Measurements from ENCODE around the gene ARMC6. TPM values are rescaled to one million over a fixed set of nuclear protein-coding genes. Genes with fewer than 3 reads are reported as not detected.

Gene ARMC6
- total and polyA plus RNA-seq, 2 experiments from 2014 or later = 40.9 to 112 TPM

DNA sequence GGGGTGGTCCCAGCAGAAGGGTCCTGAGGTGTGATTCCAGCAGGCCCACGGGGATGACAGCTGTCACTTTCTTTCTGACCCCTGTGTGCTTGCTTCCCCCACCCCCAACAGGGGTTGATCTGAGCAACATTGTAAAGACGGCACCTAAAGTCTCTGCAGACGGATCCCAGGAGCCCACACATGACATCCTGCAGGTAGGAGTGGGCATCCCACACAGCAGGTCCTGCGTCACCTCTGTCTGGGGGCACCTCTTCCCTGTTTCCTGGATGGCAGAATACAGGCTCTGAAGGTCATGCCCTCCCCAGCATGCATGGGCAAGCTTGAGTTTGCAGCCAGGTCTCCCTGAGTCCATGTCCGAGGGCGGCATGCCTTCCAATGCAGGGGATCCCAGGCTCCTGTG lies 10.5 kb downstream of the ARMC6 start:
- H3K27ac Mint-ChIP-seq = no peak overlapping the region
- H3K4me2 ChIP-seq = no peak overlapping the region

More for the DNA sequence above, 10.5 kb downstream of the ARMC6 start:
- no peak overlapping the region for H3K4me3 Mint-ChIP-seq
- Histone ChIP-seq H4K20me1 (replicated peaks; ENCODE audit: insufficient read depth) (peaks cover 41% of the 10 kb centered on the region), H3K4me3 (no peak overlapping the region), H3K27ac (ENCODE audit: low read depth) (no peak overlapping the region), H3K9me2 (ENCODE audit: insufficient read depth) (no peaks in the 10 kb centered on the region), H3K79me2 (replicated peaks; ENCODE audit: insufficient read depth) (peaks cover 35% of the 10 kb centered on the region), H3K27me3 (ENCODE audit: insufficient read depth) (no peaks in the 10 kb centered on the region), H2AFZ (no peak overlapping the region), H3K4me1 (ENCODE audit: insufficient read depth) (no peaks in the 10 kb centered on the region), H3F3A (replicated peaks; ENCODE audit: low read depth) (no peaks in the 10 kb centered on the region), H3K36me3 (ENCODE audit: insufficient read depth) (peaks cover 15% of the 10 kb centered on the region)
- no peak for ATAC-seq
- H3K9me3 Mint-ChIP-seq = peaks cover 4% of the 10 kb centered on the region; the same call in 2 of the 3 replicates
- TF ChIP-seq ZNF114 (CRISPR knock-in tag; IDR thresholded peaks at IDR 0.05) = no peak
- no peak for TF ChIP-seq NANOG (IDR thresholded peaks at IDR 0.05; ENCODE audit: borderline replicate concordance)
- TF ChIP-seq, protein P1, sequence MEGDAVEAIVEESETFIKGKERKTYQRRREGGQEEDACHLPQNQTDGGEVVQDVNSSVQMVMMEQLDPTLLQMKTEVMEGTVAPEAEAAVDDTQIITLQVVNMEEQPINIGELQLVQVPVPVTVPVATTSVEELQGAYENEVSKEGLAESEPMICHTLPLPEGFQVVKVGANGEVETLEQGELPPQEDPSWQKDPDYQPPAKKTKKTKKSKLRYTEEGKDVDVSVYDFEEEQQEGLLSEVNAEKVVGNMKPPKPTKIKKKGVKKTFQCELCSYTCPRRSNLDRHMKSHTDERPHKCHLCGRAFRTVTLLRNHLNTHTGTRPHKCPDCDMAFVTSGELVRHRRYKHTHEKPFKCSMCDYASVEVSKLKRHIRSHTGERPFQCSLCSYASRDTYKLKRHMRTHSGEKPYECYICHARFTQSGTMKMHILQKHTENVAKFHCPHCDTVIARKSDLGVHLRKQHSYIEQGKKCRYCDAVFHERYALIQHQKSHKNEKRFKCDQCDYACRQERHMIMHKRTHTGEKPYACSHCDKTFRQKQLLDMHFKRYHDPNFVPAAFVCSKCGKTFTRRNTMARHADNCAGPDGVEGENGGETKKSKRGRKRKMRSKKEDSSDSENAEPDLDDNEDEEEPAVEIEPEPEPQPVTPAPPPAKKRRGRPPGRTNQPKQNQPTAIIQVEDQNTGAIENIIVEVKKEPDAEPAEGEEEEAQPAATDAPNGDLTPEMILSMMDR (conservative IDR thresholded peaks at IDR 0.05; ENCODE audit: low read depth in 2 of 2) = no peak
- TF ChIP-seq CREB1 (CRISPR knock-in tag; IDR thresholded peaks at IDR 0.05; ENCODE audit: low read depth) = no peak
- TF ChIP-seq STAT1 (IDR thresholded peaks at IDR 0.05; ENCODE audit: unreplicated experiment) = no peak
- TF ChIP-seq POLR2AphosphoS5 (IDR thresholded peaks at IDR 0.05; ENCODE audit: low read depth) = no peak
- TF ChIP-seq, protein P2, sequence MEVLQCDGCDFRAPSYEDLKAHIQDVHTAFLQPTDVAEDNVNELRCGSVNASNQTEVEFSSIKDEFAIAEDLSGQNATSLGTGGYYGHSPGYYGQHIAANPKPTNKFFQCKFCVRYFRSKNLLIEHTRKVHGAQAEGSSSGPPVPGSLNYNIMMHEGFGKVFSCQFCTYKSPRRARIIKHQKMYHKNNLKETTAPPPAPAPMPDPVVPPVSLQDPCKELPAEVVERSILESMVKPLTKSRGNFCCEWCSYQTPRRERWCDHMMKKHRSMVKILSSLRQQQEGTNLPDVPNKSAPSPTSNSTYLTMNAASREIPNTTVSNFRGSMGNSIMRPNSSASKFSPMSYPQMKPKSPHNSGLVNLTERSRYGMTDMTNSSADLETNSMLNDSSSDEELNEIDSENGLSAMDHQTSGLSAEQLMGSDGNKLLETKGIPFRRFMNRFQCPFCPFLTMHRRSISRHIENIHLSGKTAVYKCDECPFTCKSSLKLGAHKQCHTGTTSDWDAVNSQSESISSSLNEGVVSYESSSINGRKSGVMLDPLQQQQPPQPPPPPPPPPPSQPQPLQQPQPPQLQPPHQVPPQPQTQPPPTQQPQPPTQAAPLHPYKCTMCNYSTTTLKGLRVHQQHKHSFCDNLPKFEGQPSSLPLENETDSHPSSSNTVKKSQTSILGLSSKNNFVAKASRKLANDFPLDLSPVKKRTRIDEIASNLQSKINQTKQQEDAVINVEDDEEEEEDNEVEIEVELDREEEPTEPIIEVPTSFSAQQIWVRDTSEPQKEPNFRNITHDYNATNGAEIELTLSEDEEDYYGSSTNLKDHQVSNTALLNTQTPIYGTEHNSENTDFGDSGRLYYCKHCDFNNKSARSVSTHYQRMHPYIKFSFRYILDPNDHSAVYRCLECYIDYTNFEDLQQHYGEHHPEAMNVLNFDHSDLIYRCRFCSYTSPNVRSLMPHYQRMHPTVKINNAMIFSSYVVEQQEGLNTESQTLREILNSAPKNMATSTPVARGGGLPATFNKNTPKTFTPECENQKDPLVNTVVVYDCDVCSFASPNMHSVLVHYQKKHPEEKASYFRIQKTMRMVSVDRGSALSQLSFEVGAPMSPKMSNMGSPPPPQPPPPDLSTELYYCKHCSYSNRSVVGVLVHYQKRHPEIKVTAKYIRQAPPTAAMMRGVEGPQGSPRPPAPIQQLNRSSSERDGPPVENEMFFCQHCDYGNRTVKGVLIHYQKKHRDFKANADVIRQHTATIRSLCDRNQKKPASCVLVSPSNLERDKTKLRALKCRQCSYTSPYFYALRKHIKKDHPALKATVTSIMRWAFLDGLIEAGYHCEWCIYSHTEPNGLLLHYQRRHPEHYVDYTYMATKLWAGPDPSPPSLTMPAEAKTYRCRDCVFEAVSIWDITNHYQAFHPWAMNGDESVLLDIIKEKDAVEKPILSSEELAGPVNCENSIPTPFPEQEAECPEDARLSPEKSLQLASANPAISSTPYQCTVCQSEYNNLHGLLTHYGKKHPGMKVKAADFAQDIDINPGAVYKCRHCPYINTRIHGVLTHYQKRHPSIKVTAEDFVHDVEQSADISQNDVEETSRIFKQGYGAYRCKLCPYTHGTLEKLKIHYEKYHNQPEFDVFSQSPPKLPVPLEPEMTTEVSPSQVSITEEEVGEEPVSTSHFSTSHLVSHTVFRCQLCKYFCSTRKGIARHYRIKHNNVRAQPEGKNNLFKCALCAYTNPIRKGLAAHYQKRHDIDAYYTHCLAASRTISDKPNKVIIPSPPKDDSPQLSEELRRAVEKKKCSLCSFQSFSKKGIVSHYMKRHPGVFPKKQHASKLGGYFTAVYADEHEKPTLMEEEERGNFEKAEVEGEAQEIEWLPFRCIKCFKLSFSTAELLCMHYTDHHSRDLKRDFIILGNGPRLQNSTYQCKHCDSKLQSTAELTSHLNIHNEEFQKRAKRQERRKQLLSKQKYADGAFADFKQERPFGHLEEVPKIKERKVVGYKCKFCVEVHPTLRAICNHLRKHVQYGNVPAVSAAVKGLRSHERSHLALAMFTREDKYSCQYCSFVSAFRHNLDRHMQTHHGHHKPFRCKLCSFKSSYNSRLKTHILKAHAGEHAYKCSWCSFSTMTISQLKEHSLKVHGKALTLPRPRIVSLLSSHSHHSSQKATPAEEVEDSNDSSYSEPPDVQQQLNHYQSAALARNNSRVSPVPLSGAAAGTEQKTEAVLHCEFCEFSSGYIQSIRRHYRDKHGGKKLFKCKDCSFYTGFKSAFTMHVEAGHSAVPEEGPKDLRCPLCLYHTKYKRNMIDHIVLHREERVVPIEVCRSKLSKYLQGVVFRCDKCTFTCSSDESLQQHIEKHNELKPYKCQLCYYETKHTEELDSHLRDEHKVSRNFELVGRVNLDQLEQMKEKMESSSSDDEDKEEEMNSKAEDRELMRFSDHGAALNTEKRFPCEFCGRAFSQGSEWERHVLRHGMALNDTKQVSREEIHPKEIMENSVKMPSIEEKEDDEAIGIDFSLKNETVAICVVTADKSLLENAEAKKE (CRISPR knock-in tag; IDR thresholded peaks at IDR 0.05) = no peak
- TF ChIP-seq EZH2 (IDR thresholded peaks at IDR 0.05; ENCODE audit: low read depth, unreplicated experiment) = no peak
- TF ChIP-seq, protein P3, sequence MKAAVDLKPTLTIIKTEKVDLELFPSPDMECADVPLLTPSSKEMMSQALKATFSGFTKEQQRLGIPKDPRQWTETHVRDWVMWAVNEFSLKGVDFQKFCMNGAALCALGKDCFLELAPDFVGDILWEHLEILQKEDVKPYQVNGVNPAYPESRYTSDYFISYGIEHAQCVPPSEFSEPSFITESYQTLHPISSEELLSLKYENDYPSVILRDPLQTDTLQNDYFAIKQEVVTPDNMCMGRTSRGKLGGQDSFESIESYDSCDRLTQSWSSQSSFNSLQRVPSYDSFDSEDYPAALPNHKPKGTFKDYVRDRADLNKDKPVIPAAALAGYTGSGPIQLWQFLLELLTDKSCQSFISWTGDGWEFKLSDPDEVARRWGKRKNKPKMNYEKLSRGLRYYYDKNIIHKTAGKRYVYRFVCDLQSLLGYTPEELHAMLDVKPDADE (IDR thresholded peaks at IDR 0.05) = no peak
- TF ChIP-seq, protein P4, sequence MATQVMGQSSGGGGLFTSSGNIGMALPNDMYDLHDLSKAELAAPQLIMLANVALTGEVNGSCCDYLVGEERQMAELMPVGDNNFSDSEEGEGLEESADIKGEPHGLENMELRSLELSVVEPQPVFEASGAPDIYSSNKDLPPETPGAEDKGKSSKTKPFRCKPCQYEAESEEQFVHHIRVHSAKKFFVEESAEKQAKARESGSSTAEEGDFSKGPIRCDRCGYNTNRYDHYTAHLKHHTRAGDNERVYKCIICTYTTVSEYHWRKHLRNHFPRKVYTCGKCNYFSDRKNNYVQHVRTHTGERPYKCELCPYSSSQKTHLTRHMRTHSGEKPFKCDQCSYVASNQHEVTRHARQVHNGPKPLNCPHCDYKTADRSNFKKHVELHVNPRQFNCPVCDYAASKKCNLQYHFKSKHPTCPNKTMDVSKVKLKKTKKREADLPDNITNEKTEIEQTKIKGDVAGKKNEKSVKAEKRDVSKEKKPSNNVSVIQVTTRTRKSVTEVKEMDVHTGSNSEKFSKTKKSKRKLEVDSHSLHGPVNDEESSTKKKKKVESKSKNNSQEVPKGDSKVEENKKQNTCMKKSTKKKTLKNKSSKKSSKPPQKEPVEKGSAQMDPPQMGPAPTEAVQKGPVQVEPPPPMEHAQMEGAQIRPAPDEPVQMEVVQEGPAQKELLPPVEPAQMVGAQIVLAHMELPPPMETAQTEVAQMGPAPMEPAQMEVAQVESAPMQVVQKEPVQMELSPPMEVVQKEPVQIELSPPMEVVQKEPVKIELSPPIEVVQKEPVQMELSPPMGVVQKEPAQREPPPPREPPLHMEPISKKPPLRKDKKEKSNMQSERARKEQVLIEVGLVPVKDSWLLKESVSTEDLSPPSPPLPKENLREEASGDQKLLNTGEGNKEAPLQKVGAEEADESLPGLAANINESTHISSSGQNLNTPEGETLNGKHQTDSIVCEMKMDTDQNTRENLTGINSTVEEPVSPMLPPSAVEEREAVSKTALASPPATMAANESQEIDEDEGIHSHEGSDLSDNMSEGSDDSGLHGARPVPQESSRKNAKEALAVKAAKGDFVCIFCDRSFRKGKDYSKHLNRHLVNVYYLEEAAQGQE (IDR thresholded peaks at IDR 0.05; ENCODE audit: unreplicated experiment) = no peak
- TF ChIP-seq JUNB (IDR thresholded peaks at IDR 0.05; ENCODE audit: unreplicated experiment) = no peak
- TF ChIP-seq EZH2phosphoT487 (IDR thresholded peaks at IDR 0.05; ENCODE audit: unreplicated experiment) = no peak
- peaks cover 51% of the 10 kb centered on the region for H3K36me3 Mint-ChIP-seq (ENCODE audit: low read depth)
- H3K27me3 Mint-ChIP-seq (ENCODE audit: insufficient read depth, low read depth, poor library complexity) = no peaks in the 10 kb centered on the region
- no peak for DNase-seq (ENCODE audit: low spot score)
- H3K4me1 Mint-ChIP-seq = no peaks in the 10 kb centered on the region
